HG03521 (cell line): ENCODE results near the gene MACF1.
"Not testable (repeated sequence)": the region's sequence is repeated elsewhere in the genome, so short reads cannot be mapped to it uniquely, and the experiment has no call there.

Experiments
- ATAC-seq: cut with Tn5 transposase; IDR thresholded peaks from one replicate; pipeline ENCODE4 v1.9.1; 2021; ENCODE audit warnings: mild to moderate bottlenecking, moderate library complexity; ENCODE audit not compliant: unreplicated experiment

Gene MACF1

DNA sequence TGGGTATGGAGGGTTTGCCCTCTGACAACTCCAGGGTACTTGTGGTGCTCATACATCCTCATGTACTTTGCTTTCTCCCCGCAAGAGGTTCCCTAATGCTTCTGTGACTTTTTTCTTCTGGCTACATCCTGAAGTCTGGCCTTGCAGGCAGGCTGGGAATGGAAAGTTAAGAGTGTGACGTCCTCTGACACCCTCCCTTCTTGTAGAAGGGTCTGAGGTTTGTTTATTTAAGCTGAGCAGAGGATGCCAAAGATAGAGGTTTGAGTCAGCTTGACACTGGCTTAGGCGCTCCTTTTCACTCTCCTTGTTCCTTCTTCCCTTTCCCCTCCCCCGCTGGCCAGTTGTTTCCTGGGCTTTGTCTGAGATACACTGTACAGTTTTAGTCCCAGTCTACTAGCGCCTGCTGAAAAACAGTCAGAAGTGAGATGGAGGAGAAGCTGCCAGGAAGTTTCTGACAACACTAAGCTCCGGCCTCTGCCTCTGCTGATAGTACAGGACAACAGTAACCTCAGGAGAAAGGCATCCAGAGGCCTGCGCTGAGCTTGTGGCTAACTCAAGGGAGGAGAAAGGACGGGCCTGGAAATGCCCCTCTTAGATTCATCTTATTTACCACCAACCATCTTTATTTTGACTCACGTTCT is at the start of gene MACF1:
MACF1 (plus strand) TSS at position 255 of the 641 bp plus-strand sequence; CDS start at position 583, 328 bp downstream.
- no peak for ATAC-seq

DNA sequence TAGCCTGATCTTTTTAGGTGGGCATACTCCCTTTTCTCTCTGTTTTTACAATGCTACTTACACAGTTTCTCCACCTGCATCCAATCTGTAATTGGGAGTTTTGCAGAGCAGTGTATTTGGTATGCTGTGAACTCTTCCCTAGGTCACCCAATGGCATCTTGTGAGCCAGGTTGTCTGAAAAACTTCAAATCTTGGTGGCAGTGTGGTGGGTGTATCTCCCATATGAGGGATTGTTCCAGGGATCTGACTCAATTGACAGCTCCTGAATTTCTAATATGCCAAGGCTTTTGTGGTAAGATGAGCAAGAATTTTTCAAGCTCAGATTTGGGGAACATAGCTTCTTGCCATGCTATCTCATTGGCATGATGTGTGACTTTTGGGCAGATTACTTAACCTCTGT is 47.2 kb upstream of the MACF1 start:
- ATAC-seq = no peak

DNA sequence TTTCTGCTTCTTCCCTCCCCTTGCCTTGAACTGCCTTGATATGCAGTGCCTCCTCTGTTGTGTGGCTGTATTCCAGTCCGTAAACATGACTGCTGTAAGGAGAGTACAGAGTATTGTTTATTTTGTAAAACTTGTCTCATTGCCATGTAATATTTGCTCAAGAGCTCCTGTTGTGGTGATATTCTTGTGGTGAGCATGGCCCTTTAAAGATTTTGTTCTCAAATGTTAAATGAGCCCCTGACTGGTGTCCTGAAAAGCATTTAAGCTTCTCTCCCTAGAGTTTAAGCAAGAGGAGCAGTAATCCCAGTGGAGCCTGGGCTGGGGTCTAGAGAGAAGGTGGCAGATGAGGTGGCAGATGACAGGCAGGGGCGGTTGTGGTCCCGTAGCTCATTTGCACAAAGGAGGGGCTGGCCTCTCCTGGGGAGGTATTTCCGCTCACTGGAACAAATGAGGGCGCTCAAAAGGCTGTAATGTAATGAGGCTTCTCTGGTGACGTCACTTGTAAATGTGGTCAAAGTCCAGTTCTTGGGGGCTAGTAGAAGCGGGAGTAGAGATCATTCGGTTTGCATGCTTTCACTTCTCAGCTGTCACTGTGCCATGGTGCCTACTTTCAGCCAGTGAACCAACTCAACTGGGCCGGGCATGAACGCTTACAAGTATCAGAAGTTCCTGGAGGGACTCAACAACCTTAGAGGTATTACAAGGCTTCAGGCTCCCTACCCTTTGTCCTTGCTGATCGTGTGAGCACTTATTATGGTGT is 46.0 kb upstream of the MACF1 start:
- no peak for ATAC-seq

DNA sequence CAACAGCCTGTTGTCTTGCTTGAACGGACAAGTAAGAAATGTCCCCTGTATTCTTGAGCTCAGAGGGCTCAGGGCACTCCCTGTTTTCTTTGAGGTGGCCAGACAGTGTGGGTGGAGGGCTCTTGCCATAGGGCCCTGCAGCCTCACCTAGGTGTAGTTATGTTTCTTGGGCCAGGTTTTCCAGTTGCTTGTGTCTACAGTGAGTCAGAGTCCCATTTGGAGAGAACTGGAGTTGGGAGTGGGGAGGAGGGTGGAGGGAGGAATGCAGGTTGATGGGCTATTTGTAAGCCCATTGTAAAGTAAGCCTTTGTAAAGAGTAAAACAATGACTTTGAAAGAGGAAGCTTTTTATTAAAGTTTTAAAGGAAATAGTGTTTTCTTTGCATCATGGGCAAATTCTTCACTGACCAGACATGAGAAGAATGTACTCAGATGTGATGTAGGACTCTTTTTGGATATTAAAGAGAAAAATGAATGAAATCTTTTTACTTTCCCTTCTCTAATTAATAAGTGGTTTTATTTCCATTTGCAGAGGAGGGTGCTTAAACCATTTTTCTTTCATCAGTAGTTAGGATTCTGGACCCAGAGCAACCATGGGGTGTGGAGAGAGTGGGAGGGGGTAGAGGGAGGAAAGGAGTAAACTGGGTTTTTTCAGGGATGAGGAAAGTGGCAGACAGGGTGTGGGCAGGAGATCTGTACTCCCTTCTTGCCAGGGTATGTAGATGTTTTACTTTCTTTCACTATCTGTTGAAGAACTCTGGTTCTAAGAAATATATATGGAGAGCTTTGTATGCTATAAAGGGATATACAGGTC is 45.1 kb upstream of the MACF1 start:
- no peak for ATAC-seq

GRCh38 chr1:39160703-39161102 is 43.8 kb upstream of the MACF1 start:
- ATAC-seq = no peak

GRCh38 chr1:39161811-39162210 is 42.7 kb upstream of the MACF1 start:
- not testable (repeated sequence) for ATAC-seq

DNA sequence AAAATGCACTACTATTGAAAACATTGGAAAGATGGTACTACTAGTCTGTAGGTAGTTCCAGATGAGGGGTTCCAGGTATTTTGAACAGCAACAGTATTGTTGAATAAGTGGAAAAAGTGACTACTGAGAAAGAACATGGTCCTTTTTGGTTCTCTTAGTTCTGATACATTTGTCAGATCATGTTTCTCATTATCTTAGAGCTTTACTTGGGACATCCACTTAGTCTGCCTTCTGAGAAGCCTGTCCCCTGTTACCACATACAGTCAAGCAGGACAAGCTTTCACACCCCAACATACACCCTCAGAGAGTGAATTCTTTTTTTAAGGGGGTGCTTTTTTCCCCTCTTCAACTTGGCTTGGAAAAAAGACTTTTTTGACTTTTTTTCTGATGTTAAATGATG is 41.0 kb upstream of the MACF1 start:
- ATAC-seq = no peak

GRCh38 chr1:39164256-39164655 is 40.2 kb upstream of the MACF1 start:
- no peak for ATAC-seq

DNA sequence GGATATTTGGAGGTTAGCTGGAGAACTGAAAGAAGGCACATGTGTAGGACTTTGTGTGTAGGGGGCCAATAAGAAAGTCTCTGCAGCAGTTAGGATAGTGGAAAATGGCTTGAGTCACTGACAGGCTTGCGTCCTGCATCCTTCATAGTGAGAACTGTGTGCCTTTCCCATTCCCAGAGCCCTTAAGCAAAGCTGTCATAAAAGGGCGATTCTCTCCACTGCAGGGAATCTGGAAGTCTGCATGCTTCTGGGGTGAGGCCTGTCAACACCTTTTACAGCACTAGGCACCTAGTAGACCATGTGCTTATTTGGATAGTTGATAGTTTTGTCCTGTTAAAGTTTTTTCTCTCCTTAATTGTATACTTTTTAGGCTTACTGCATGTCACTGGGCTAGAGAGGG is 39.4 kb upstream of the MACF1 start:
- no peak for ATAC-seq

- ATAC-seq = no peak
Measured at GRCh38 chr1:39165488-39165887, 39.0 kb upstream of the MACF1 start.

DNA sequence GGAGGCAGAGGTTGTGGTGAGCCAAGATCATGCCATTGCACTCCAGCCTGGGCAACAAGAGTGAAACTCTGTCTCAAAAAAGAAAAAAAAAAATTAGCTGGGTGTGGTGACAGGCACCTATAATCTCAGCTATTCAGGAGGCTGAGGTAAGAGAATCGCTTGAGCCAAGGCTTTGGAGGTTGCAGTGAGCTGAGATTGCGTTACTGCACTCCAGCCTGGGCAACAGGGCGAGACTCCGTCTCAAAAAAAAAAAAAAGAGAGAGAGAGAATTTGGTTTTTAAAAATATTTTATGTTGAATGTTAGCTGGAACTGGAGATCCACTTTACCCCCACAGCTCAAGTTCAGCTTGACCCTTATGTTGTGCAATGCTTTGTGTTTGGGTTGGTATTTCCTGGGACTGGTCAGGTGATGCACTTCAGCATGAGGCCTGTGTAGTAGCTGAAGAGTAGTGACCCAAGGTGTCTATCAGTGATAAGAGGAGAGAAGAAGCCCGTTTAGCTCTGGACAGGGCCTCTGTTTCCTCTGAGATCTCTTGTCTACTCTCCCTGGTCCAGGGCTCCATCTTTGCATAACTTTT is 36.8 kb upstream of the MACF1 start:
- ATAC-seq = no peak

- no peak for ATAC-seq
Measured at GRCh38 chr1:39168301-39169080, 36.0 kb upstream of the MACF1 start.

- ATAC-seq = no peak
Measured at GRCh38 chr1:39170731-39171667, 33.5 kb upstream of the MACF1 start.

- no peak for ATAC-seq
Measured at GRCh38 chr1:39173119-39173994, 31.1 kb upstream of the MACF1 start.

GRCh38 chr1:39173995-39174380 is 30.5 kb upstream of the MACF1 start:
- no peak for ATAC-seq

DNA sequence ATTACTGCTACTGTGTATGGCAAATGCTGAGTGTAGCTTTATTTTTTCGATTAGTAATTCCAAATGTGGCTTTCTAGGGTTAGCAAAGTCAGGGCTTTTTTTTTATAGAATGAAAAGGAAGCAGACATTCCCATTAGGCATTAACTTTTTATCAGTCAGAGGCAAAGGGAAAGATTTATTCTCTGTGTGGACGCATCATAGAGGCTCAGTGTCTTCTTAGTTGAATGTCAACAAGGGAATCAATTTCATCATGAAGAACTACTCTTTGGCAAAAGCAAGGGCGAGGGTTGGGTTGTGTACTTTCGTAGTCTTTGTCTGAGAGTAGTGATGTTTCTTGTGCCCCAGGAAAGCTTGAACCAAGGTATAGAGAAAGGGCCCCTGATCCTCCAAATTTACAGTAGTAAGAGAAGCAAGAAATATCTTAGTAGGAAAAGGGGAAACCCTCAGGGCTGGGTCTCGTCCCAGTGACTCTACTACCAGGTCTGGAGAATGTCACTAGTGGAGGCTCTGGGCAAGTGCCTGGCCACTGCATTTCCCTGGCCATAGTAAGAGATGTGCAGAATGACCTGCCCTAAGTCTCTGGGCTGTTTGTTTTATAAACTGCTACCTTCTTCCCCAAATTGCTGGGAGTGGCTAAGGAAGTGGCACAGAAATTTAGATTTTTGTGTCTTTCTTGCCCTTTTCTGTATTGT is 30.0 kb upstream of the MACF1 start:
- ATAC-seq = no peak

- no peak for ATAC-seq
Measured at GRCh38 chr1:39177706-39178105, 26.8 kb upstream of the MACF1 start.
